ENCODE results near the gene JMJD1C.
"Not testable (repeated sequence)": the region's sequence is repeated elsewhere in the genome, so short reads cannot be mapped to it uniquely, and the experiment has no call there.

The JMJD1C gene

GRCh38 chr10:63465293-63466143 lies at the start of gene JMJD1C:
Gene JMJD1C (minus strand): TSS chr10:63465977. CDS start chr10:63465662, 315 bp downstream.
- peak within 1 kb of the TSS; percentile 69 for H3K4me3 ChIP-seq (ENCODE audit: low read length)

GRCh38 chr10:63515002-63515763 lies 49.4 kb upstream of the JMJD1C start:
- H3K9me3 ChIP-seq (ENCODE audit: low read length): peaks cover 8% of the 10 kb centered on the region
- H3K4me1 ChIP-seq (ENCODE audit: insufficient read depth, low read length): no peaks in the 10 kb centered on the region
- peaks cover 5% of the 10 kb centered on the region for H3K36me3 ChIP-seq (ENCODE audit: insufficient read depth, low read length)
- H3K27me3 ChIP-seq (ENCODE audit: insufficient read depth, low read length): no peaks in the 10 kb centered on the region
- H3K4me3 ChIP-seq (ENCODE audit: low read length): no peak overlapping the region
- H2AFZ ChIP-seq (ENCODE audit: low read depth, low read length): no peak overlapping the region

More at GRCh38 chr10:63465293-63466143, at the start of gene JMJD1C:
- H3K36me3 ChIP-seq (ENCODE audit: insufficient read depth, low read length): no peaks in the 10 kb centered on the region
- H2AFZ ChIP-seq (ENCODE audit: low read depth, low read length): peak within 1 kb of the TSS; percentile 70
- no peaks in the 10 kb centered on the region for H3K27me3 ChIP-seq (ENCODE audit: insufficient read depth, low read length)
- H3K4me1 ChIP-seq (ENCODE audit: insufficient read depth, low read length): peaks cover 32% of the 10 kb centered on the region
- peaks cover 2% of the 10 kb centered on the region for H3K9me3 ChIP-seq (ENCODE audit: low read length)

- Histone ChIP-seq H3K27me3 (ENCODE audit: insufficient read depth, low read length) (no peaks in the 10 kb centered on the region), H3K36me3 (ENCODE audit: insufficient read depth, low read length) (no peaks in the 10 kb centered on the region), H3K4me3 (ENCODE audit: low read length) (no peak overlapping the region), H2AFZ (ENCODE audit: low read depth, low read length) (no peak overlapping the region), H3K4me1 (ENCODE audit: insufficient read depth, low read length) (no peaks in the 10 kb centered on the region), H3K9me3 (ENCODE audit: low read length) (no peaks in the 10 kb centered on the region)
These were observed 40.8 kb upstream of the JMJD1C start for GRCh38 chr10:63506554-63506953.

- Histone ChIP-seq H3K36me3 (ENCODE audit: insufficient read depth, low read length) (peaks cover 2% of the 10 kb centered on the region), H3K27me3 (ENCODE audit: insufficient read depth, low read length) (no peaks in the 10 kb centered on the region), H3K4me1 (ENCODE audit: insufficient read depth, low read length) (no peaks in the 10 kb centered on the region), H2AFZ (ENCODE audit: low read depth, low read length) (no peak overlapping the region), H3K4me3 (ENCODE audit: low read length) (no peak overlapping the region), H3K9me3 (ENCODE audit: low read length) (no peaks in the 10 kb centered on the region)
These were observed 39.8 kb upstream of the JMJD1C start for GRCh38 chr10:63505562-63505961.

- Histone ChIP-seq H3K27me3 (ENCODE audit: insufficient read depth, low read length) (no peaks in the 10 kb centered on the region), H3K4me1 (ENCODE audit: insufficient read depth, low read length) (no peaks in the 10 kb centered on the region)
These were observed 38.5 kb upstream of the JMJD1C start for GRCh38 chr10:63504145-63504881.

GRCh38 chr10:63503395-63503794 lies 37.6 kb upstream of the JMJD1C start:
- H3K4me3 ChIP-seq (ENCODE audit: low read length): no peak overlapping the region
- H3K9me3 ChIP-seq (ENCODE audit: low read length): no peaks in the 10 kb centered on the region
- no peaks in the 10 kb centered on the region for H3K27me3 ChIP-seq (ENCODE audit: insufficient read depth, low read length)
- no peaks in the 10 kb centered on the region for H3K4me1 ChIP-seq (ENCODE audit: insufficient read depth, low read length)
- H2AFZ ChIP-seq (ENCODE audit: low read depth, low read length): no peak overlapping the region
- peaks cover 3% of the 10 kb centered on the region for H3K36me3 ChIP-seq (ENCODE audit: insufficient read depth, low read length)

More at GRCh38 chr10:63504145-63504881, 38.5 kb upstream of the JMJD1C start:
- Histone ChIP-seq H3K9me3 (ENCODE audit: low read length) (no peaks in the 10 kb centered on the region), H2AFZ (ENCODE audit: low read depth, low read length) (no peak overlapping the region), H3K36me3 (ENCODE audit: insufficient read depth, low read length) (peaks cover 3% of the 10 kb centered on the region), H3K4me3 (ENCODE audit: low read length) (no peak overlapping the region)

- Histone ChIP-seq H3K27me3 (ENCODE audit: insufficient read depth, low read length) (no peaks in the 10 kb centered on the region), H3K4me1 (ENCODE audit: insufficient read depth, low read length) (no peaks in the 10 kb centered on the region), H2AFZ (ENCODE audit: low read depth, low read length) (no peak overlapping the region), H3K36me3 (ENCODE audit: insufficient read depth, low read length) (peaks cover 3% of the 10 kb centered on the region), H3K9me3 (ENCODE audit: low read length) (no peaks in the 10 kb centered on the region), H3K4me3 (ENCODE audit: low read length) (no peak overlapping the region)
These were observed 37.1 kb upstream of the JMJD1C start for GRCh38 chr10:63502832-63503231.

GRCh38 chr10:63501954-63502353 lies 36.2 kb upstream of the JMJD1C start:
- H3K4me1 ChIP-seq (ENCODE audit: insufficient read depth, low read length): no peaks in the 10 kb centered on the region

GRCh38 chr10:63500551-63500950 lies 34.8 kb upstream of the JMJD1C start:
- H3K4me3 ChIP-seq (ENCODE audit: low read length); H2AFZ ChIP-seq (ENCODE audit: low read depth, low read length); H3K36me3 ChIP-seq (ENCODE audit: insufficient read depth, low read length); H3K9me3 ChIP-seq (ENCODE audit: low read length); H3K27me3 ChIP-seq (ENCODE audit: insufficient read depth, low read length); H3K4me1 ChIP-seq (ENCODE audit: insufficient read depth, low read length): not testable (repeated sequence)

More at GRCh38 chr10:63501954-63502353, 36.2 kb upstream of the JMJD1C start:
- H2AFZ ChIP-seq (ENCODE audit: low read depth, low read length): no peak overlapping the region
- H3K36me3 ChIP-seq (ENCODE audit: insufficient read depth, low read length): peaks cover 5% of the 10 kb centered on the region
- no peaks in the 10 kb centered on the region for H3K27me3 ChIP-seq (ENCODE audit: insufficient read depth, low read length)
- no peak overlapping the region for H3K4me3 ChIP-seq (ENCODE audit: low read length)
- H3K9me3 ChIP-seq (ENCODE audit: low read length): no peaks in the 10 kb centered on the region

- H2AFZ ChIP-seq (ENCODE audit: low read depth, low read length): no peak overlapping the region
- H3K36me3 ChIP-seq (ENCODE audit: insufficient read depth, low read length): peaks cover 8% of the 10 kb centered on the region
- no peak overlapping the region for H3K4me3 ChIP-seq (ENCODE audit: low read length)
- no peaks in the 10 kb centered on the region for H3K9me3 ChIP-seq (ENCODE audit: low read length)
- H3K27me3 ChIP-seq (ENCODE audit: insufficient read depth, low read length): no peaks in the 10 kb centered on the region
- no peaks in the 10 kb centered on the region for H3K4me1 ChIP-seq (ENCODE audit: insufficient read depth, low read length)
These were observed 32.9 kb upstream of the JMJD1C start for GRCh38 chr10:63498665-63499064.

- H3K4me3 ChIP-seq (ENCODE audit: low read length): no peak overlapping the region
- H3K36me3 ChIP-seq (ENCODE audit: insufficient read depth, low read length): peaks cover 8% of the 10 kb centered on the region
- no peaks in the 10 kb centered on the region for H3K9me3 ChIP-seq (ENCODE audit: low read length)
- no peaks in the 10 kb centered on the region for H3K27me3 ChIP-seq (ENCODE audit: insufficient read depth, low read length)
- no peaks in the 10 kb centered on the region for H3K4me1 ChIP-seq (ENCODE audit: insufficient read depth, low read length)
- no peak overlapping the region for H2AFZ ChIP-seq (ENCODE audit: low read depth, low read length)
These were observed 31.5 kb upstream of the JMJD1C start for GRCh38 chr10:63497321-63497720.

GRCh38 chr10:63496561-63496960 lies 30.8 kb upstream of the JMJD1C start:
- Histone ChIP-seq H3K4me1 (ENCODE audit: insufficient read depth, low read length) (no peaks in the 10 kb centered on the region), H3K27me3 (ENCODE audit: insufficient read depth, low read length) (no peaks in the 10 kb centered on the region), H3K9me3 (ENCODE audit: low read length) (no peaks in the 10 kb centered on the region), H2AFZ (ENCODE audit: low read depth, low read length) (no peak overlapping the region), H3K4me3 (ENCODE audit: low read length) (no peak overlapping the region), H3K36me3 (ENCODE audit: insufficient read depth, low read length) (peaks cover 8% of the 10 kb centered on the region)

- Histone ChIP-seq H3K27me3 (ENCODE audit: insufficient read depth, low read length) (no peaks in the 10 kb centered on the region), H3K36me3 (ENCODE audit: insufficient read depth, low read length) (peaks cover 5% of the 10 kb centered on the region), H3K9me3 (ENCODE audit: low read length) (peaks cover 5% of the 10 kb centered on the region), H2AFZ (ENCODE audit: low read depth, low read length) (no peak overlapping the region), H3K4me1 (ENCODE audit: insufficient read depth, low read length) (no peaks in the 10 kb centered on the region), H3K4me3 (ENCODE audit: low read length) (no peak overlapping the region)
These were observed 29.2 kb upstream of the JMJD1C start for GRCh38 chr10:63494951-63495350.
